Measurements from ENCODE around the gene KLK6.
"Not testable (repeated sequence)": the region's sequence is repeated elsewhere in the genome, so short reads cannot be mapped to it uniquely, and the experiment has no call there.

The KLK6 gene

GRCh38 chr19:50984416-50984815 is 15.0 kb upstream of the KLK6 start:
- not testable (repeated sequence) for DNase-seq

- no peak for DNase-seq
Measured at GRCh38 chr19:50983625-50984292, 14.4 kb upstream of the KLK6 start, which contains the start of gene KLK7. Gene KLK7 (minus strand): TSS chr19:50983917. CDS start chr19:50982399, 1,518 bp downstream.

GRCh38 chr19:50982186-50982585 is 12.8 kb upstream of the KLK6 start:
- DNase-seq: no peak

GRCh38 chr19:50981587-50982146 is 12.3 kb upstream of the KLK6 start:
- DNase-seq: no peak

- DNase-seq: no peak
Measured at GRCh38 chr19:50980208-50980607, 10.8 kb upstream of the KLK6 start.

- DNase-seq: no peak
Measured at GRCh38 chr19:50979758-50980157, 10.4 kb upstream of the KLK6 start.

GRCh38 chr19:50978772-50979390 is 9.5 kb upstream of the KLK6 start:
- no peak for DNase-seq

- no peak for DNase-seq
Measured at GRCh38 chr19:50977626-50978025, 8.2 kb upstream of the KLK6 start.

- no peak for DNase-seq
Measured at GRCh38 chr19:50975766-50976165, 6.4 kb upstream of the KLK6 start.

GRCh38 chr19:50974702-50975556 is 5.5 kb upstream of the KLK6 start:
- DNase-seq: no peak

GRCh38 chr19:50972795-50973376 is 3.5 kb upstream of the KLK6 start:
- DNase-seq: no peak

GRCh38 chr19:50969810-50970209 is 419 bp upstream of the KLK6 start:
- DNase-seq: not testable (repeated sequence)

- no peak for DNase-seq
Measured at GRCh38 chr19:50968716-50969412, 527 bp downstream of the KLK6 start.

GRCh38 chr19:50967929-50968715 is 1.3 kb downstream of the KLK6 start:
- no peak for DNase-seq

GRCh38 chr19:50964266-50964665 is 5.1 kb downstream of the KLK6 start:
- DNase-seq: no peak

- no peak for DNase-seq
Measured at GRCh38 chr19:50963381-50963780, 6.0 kb downstream of the KLK6 start.

GRCh38 chr19:50962245-50962644 is 7.1 kb downstream of the KLK6 start:
- no peak for DNase-seq

GRCh38 chr19:50959731-50960500 is 9.5 kb downstream of the KLK6 start:
- no peak for DNase-seq

- no peak for DNase-seq
Measured at GRCh38 chr19:50957587-50957986, 11.8 kb downstream of the KLK6 start.

- DNase-seq: no peak
Measured at GRCh38 chr19:50952910-50953309, 16.5 kb downstream of the KLK6 start, which contains the start of gene KLK5. Gene KLK5 (minus strand): TSS chr19:50953038. CDS start chr19:50952657, 381 bp downstream.

- no peak for DNase-seq
Measured at GRCh38 chr19:50949861-50950260, 19.5 kb downstream of the KLK6 start.
